OCI-LY1 (cell line): ENCODE results near the gene NXPH4.

Source experiments
- EZH2 ChIP-seq: fragments of 200-600 bp; sonication (generic), shearing (Covaris generic); IDR thresholded peaks from 2 replicates; pipeline ENCODE4 v1.8.0; 2017; ENCODE audit warnings: borderline replicate concordance, mixed run types, mild to moderate bottlenecking, antibody characterized with exemption, low read length, moderate library complexity, mixed read lengths
- TF ChIP-seq, protein P1 (sequence below): fragments of 200-600 bp; sonication (generic), shearing (Covaris generic); IDR thresholded peaks from 2 replicates; pipeline ENCODE4 v1.5.1; 2017; ENCODE audit warnings: mild to moderate bottlenecking, antibody characterized with exemption, low read length, moderate library complexity, mixed read lengths

- TF ChIP-seq, protein P1, sequence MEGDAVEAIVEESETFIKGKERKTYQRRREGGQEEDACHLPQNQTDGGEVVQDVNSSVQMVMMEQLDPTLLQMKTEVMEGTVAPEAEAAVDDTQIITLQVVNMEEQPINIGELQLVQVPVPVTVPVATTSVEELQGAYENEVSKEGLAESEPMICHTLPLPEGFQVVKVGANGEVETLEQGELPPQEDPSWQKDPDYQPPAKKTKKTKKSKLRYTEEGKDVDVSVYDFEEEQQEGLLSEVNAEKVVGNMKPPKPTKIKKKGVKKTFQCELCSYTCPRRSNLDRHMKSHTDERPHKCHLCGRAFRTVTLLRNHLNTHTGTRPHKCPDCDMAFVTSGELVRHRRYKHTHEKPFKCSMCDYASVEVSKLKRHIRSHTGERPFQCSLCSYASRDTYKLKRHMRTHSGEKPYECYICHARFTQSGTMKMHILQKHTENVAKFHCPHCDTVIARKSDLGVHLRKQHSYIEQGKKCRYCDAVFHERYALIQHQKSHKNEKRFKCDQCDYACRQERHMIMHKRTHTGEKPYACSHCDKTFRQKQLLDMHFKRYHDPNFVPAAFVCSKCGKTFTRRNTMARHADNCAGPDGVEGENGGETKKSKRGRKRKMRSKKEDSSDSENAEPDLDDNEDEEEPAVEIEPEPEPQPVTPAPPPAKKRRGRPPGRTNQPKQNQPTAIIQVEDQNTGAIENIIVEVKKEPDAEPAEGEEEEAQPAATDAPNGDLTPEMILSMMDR, result no peak
- no peak for TF ChIP-seq EZH2
These were observed 7.8 kb downstream of the NXPH4 start for GRCh38 chr12:57224278-57224972.
